Right renal cortex interstitium (tissue), 3 donors: ENCODE measurements around the gene CROCC. TPM values are rescaled to one million over a fixed set of nuclear protein-coding genes. Genes with fewer than 3 reads are reported as not detected.
A peak's percentile ranks its signal among the peaks of the same experiment; 100 is the strongest.
"Not testable (repeated sequence)": the region's sequence is repeated elsewhere in the genome, so short reads cannot be mapped to it uniquely, and the experiment has no call there.

Experiments
- DNase-seq, 3 donors: peaks; one replicate each; pipeline ENCODE4 v3.0.0-alpha.2; 2013; ENCODE audit warnings: low read depth in 3 of 3, low spot score in 2 of 3
- polyA plus RNA-seq, 3 donors: library from polyadenylated mRNA; unstranded; fragments of 120-200 nt; gene quantifications; one replicate each; pipeline ENCODE4 v1.2.1, GENCODE V29; 2013; ENCODE audit not compliant: insufficient read length in 3 of 3

Gene CROCC
- polyA plus RNA-seq, 3 donors, result 21.4 to 27.8 (median 25.0) TPM

DNA sequence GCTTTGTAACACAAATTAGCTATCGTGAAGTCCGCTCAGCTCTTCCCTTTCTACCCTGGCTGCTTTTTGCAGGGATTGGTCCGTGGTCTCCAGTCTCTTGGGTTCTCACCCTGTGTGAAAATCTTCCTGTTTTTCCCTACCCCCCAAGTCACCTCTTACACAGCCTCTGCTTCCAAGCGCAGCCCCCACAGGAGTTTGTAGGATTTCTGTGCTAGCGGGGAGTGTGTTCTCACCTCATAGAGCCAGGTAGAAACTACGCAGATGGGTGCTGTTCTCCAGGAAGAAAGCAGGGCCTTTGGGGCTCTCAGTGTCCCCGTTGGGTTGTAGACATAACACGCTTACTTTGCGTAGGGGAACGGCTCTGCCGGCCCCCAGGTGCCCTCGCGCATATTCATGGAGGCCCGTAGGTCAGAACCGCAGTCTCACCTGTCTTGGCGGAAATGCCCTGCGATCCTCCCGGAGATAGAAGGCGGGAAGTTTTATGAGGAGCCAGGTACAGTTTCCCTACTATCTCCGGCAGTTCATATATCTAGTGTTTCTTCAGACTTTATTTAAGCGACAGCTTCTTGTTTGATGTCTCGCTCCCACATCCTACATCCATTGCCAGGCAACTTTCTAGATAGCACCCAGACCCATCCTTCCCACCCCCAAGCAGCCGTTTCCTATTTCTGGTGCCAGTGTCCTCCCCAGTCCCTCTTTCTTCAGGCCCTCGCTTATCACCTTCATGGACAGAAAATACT lies 25.2 kb upstream of the CROCC start:
- DNase-seq, result peak in 1 of 3 donors; percentile 44

GRCh38 chr1:16897653-16898052 lies 24.1 kb upstream of the CROCC start:
- not testable (repeated sequence) for DNase-seq

DNA sequence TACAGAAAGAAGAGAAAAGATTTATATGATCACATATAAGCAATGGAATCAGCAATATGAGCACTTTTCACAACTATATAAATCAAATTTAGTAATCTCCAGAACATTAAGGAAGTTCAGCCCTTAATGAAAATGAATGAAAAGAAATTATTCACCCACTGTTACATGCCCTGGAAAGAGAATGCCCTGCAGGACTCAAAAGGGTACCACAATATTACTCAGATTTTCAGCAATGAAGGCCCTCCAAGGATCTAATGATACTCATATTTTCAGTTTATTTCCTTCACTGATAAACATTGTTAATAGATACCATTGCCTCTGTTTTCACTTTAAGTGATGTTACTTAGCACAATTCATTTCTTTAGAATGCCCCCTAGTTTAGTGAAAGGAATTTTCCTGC lies 23.4 kb upstream of the CROCC start:
- DNase-seq, result not testable (repeated sequence)

- not testable (repeated sequence) for DNase-seq
These were observed 22.7 kb upstream of the CROCC start for GRCh38 chr1:16899020-16899419.

DNA sequence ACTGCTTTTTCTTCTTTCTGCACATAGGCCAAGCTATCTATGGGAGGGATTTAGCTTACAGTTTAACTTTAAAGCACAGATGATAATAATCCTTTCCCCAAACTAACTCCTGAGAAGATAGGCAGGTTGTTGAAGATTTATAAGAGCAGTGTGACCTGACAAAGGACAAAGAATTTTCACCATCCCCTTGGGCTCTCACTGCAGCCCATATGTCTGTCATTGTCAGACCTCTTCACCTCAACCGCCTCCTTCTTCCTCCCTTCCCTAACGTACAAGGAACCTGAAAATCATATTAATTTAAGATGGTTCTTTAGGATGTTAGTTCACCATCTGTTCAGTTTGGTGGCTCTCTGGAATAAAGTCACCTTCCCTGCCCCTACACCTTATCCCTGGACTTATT lies 21.0 kb upstream of the CROCC start:
- DNase-seq, result no peak

DNA sequence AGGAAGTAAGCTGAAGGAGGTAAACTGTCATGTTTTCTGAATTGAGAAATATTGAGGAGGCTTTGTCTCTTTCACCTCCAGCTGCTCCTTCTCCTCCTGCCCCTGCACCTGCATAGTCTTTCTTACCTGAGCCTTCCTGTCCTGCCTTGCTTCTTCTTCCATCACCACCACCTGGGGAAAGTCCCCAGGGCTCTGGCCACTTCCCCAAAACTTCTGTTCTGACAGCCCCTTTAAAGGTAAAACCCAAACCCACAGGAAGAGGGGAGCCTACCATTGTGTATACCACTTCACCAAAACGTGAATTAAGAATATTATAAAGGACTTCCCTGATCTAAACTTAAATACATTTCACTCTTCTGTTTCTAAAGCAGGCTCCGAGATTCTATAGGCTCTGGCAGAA lies 20.4 kb upstream of the CROCC start:
- DNase-seq, result not testable (repeated sequence)

GRCh38 chr1:16903054-16903453 lies 18.7 kb upstream of the CROCC start:
- no peak for DNase-seq

DNA sequence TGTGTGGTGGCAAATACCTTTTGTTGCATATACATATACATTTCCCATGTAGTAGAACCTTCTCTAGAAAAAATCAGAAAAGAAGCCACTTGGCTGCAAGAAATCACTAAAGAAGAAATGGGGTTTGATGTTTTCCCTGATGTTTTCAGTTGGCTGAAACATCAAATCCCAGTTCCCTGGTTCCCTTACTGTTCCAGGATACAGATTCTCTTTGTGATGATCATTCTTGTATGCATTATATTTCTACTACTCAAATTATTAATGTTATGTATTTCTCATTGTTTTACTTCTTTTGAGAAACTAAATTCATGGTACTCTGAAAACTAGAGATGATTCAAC lies 18.3 kb upstream of the CROCC start:
- peak in 1 of 3 donors; percentile 21 for DNase-seq

DNA sequence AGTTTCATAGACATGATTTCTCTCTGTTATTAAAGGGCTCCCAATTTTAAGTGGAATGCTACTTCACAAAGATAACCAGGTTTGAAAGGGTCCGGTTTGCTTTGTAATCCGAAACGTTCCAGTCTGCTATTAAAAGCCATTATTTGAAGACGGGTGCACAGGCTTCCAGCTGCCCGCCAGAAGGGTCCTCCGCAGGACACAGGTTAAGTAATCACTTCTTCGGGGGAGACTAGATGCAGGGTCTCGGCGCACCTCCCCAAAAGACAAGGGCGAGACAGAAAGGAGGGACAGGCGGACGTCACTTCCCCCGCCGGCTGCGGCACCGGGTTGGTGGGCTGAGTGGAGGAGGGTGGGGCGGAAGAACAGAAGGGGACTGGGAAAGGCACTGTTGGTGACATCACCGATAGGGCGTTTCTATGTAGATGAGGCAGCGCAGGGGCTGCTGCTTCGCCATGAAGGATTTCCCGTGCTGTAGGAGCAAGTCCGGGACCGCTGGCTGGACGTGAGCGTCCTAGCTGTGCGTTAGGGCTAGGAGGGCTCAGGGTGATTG lies 17.1 kb upstream of the CROCC start:
- DNase-seq, result peak; percentile 95 to 100 (median 100)

- DNase-seq, result peak in 2 of 3 donors; percentile 78 to 97
These were observed 16.4 kb upstream of the CROCC start for GRCh38 chr1:16905110-16905867.

DNA sequence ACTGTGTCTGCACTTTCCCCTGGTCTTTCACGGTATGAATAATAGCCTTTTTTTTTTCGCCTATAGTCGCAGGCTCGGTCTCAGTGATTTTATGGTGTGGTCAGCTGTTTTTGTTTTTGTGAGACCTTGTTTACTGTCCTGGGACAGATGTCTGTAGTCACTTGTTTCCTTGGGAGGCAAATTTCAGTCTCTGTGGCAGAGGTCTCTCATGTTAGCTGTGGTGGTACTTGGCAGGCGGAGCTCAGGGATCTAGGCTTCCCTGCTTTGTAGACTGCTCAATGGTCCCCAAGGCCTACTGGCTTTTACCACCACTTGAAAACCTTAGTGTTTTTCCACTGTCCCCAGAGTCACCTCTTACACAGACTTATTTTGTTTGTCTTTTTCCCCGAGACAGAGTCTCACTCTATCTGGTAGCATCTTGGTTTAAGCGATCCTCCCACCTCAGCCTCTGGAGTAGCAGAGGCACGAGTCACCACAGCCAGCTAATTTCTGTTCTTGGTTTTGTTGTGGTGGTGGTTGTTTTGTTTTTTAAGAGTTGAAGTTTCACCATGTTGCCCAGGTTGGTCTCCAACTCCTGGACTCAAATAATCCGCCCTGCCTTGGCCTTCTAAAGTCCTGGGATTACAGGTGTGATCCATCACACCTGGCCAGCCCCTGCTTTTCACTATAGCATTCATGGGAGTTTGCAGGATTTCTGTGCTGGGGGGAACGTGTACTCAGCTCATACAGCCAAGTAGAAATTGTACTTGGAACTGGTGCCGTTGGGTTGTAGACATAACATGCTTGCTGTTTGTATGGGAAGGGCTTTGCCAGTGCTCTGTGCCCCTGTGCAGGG lies 15.6 kb upstream of the CROCC start:
- no peak for DNase-seq

- no peak for DNase-seq
These were observed 14.9 kb upstream of the CROCC start for GRCh38 chr1:16906873-16907272.

DNA sequence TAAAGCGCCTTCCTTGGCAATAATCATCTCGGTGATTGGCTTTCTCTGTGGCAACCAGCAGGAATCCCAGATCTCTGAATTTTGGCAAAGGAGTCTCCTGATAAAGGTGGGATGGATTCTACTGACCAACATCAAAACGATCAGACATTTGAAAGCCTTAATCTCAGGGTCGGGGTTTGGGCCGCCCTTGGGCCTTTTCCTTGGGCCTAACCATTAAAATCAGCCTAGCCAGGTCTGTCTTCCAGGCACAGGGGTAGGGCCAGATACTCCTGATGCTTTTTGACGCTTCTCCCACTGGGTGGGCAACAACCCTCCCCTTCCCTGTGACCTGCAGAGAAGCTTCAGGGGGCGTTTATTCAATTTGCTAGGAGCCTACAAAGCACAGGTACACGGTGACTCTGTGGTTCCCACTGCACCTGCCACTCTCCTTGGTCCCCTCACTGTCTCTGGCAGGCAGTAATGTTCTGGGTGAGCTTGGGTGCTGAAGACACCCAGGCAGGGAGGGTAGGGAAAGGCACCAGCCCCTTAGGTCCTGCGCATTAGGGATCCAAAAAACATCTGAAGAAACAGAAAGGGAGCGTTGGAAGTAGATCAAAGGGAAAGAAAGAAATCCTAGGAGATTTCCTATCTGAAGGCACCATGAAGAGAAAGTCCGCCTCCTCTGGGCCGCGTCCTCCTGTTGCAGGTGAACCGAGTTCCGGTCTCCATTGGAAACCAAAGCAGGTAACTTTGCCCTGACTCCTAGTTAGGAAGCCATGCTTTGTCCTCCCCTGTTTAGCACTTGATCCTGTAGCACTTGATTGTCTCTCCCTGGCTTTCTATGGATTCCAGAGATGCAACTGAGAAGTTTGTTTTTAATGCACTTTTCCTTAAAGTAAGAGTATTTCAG lies 13.6 kb upstream of the CROCC start:
- DNase-seq, result no peak

GRCh38 chr1:16911851-16912721 lies 9.6 kb upstream of the CROCC start:
- DNase-seq, result not testable (repeated sequence)

DNA sequence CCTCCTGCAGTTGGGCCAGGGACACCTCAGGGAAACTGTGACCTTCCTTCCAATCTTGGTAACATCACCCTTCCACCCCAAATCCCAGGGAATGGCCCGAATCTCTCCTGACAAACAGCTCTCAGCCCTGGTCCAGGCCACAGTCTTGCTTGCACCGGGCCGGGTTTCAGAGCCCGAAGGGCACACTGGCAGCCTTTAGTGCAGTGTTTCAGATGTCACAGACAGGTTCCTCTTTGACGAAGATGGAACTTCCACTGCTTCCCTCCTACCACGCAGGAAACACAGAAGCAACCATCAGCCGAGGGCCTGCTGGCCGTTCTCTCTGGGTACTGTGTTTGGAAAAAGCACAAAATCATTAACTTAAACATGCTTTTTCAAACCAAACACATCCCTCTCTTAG lies 9.0 kb upstream of the CROCC start:
- DNase-seq, result not testable (repeated sequence)

DNA sequence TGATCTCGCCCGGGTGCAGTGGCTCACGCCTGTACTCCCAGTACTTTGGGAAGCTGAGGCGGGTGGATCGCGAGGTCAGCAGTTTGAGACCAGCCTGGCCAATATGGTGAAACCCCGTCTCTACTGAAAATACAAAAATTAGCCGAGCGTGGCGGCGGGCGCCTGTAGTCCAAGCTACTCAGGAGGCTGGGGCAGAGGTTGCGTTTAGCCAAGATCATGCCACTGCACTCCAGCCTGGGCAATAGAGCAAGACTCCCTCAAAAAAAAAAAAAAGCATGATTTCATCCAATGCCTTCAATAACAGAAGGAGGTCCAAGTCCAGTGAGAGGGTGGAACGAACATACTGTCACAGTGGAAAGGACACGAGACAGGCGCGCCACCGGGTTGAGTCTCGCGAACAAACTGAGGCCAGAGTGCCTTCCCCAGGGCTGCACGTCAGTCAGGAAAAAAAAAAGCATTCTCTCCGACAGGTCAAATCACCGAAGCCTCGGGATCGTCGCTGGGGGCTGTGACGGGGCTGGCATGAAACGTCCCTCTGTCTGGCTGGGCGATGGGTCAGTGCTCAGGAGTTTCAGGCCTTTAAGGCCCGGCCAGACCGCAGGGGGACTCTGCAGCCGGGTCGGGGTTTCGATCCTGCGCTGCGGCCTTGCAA lies 8.4 kb upstream of the CROCC start:
- no peak for DNase-seq

DNA sequence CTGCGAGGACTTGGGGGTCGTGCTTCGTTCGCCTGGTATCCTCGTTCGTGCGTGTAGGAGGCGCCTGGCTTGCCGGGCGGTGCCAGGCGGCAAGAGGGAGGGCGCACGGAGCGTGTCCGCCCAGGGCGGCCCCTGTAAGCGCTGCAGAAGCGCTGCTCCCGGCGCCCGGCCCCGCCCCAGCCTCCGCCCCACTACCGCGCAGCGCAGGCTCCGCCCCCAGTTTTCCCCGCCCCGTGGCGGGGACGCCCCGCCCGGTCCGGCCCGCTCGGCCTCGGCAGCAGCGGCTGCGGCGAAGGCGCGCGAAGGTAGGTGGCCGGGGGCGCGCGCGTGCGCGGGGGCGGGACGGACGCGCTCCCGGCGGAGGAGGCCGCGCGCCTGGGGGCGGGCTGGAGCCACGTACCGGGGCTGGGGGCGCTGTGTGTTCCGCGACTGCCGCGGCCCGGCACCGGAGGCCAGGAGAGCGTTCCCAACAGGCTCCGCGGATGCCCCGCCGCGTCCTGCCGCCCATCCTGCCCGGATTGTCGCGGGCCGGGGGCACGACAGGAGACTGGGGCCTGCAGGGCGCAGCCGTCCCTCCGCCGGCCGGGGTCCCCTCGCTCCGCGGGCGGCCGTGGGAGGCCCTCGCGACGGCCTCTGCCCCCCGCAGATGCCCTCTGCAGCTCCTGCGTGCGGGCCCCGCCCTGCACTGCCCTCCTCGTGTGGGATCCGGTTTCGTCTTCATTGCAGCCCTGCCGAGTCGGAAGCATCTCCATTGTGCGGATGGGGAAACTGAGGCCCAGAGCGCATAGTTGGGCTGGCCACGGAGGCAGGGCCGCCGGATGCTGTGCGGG lies 7.7 kb upstream of the CROCC start:
- DNase-seq, result peak; percentile 75 to 97 (median 94)
